T1000 (cell line): Measurements from ENCODE around the gene AP3B1.
"Not testable (repeated sequence)": the region's sequence is repeated elsewhere in the genome, so short reads cannot be mapped to it uniquely, and the experiment has no call there.

Source experiments
- DNase-seq: peaks from one replicate; lab custom pipeline; 2025; ENCODE audit warnings: mixed read lengths; lab: John Stamatoyannopoulos, UW

The AP3B1 gene

GRCh38 chr5:78137290-78137689 is 157.2 kb downstream of the AP3B1 start:
- no peak for DNase-seq

GRCh38 chr5:78133423-78133822 is 161.1 kb downstream of the AP3B1 start:
- no peak for DNase-seq

- DNase-seq: no peak
These were observed 162.0 kb downstream of the AP3B1 start for GRCh38 chr5:78132507-78132906.

- no peak for DNase-seq
These were observed 164.9 kb downstream of the AP3B1 start for GRCh38 chr5:78129597-78129996.

- no peak for DNase-seq
These were observed 166.6 kb downstream of the AP3B1 start for GRCh38 chr5:78127875-78128274.

- DNase-seq: no peak
These were observed 168.0 kb downstream of the AP3B1 start for GRCh38 chr5:78126536-78126935.

- no peak for DNase-seq
These were observed 178.3 kb downstream of the AP3B1 start for GRCh38 chr5:78116167-78116566.

GRCh38 chr5:78113689-78114264 is 180.7 kb downstream of the AP3B1 start:
- no peak for DNase-seq

- DNase-seq: no peak
These were observed 181.6 kb downstream of the AP3B1 start for GRCh38 chr5:78112931-78113330.

GRCh38 chr5:78109891-78110324 is 184.6 kb downstream of the AP3B1 start:
- no peak for DNase-seq

- no peak for DNase-seq
These were observed 185.9 kb downstream of the AP3B1 start for GRCh38 chr5:78108564-78108963.

- DNase-seq: no peak
These were observed 191.1 kb downstream of the AP3B1 start for GRCh38 chr5:78103232-78103918.

GRCh38 chr5:78102500-78102899 is 192.0 kb downstream of the AP3B1 start:
- DNase-seq: no peak

GRCh38 chr5:78095125-78095524 is 199.4 kb downstream of the AP3B1 start:
- no peak for DNase-seq

GRCh38 chr5:78090002-78090401 is 204.5 kb downstream of the AP3B1 start:
- no peak for DNase-seq

GRCh38 chr5:78078858-78079257 is 215.6 kb downstream of the AP3B1 start:
- DNase-seq: no peak

GRCh38 chr5:78077369-78078068 is 217.0 kb downstream of the AP3B1 start:
- DNase-seq: no peak

- DNase-seq: no peak
These were observed 218.1 kb downstream of the AP3B1 start for GRCh38 chr5:78076351-78076750.

- DNase-seq: no peak
These were observed 219.2 kb downstream of the AP3B1 start for GRCh38 chr5:78075301-78075700.

- DNase-seq: not testable (repeated sequence)
These were observed 223.8 kb downstream of the AP3B1 start for GRCh38 chr5:78070691-78071090.

GRCh38 chr5:78067581-78067980 is 226.9 kb downstream of the AP3B1 start:
- DNase-seq: not testable (repeated sequence)

GRCh38 chr5:78066722-78067121 is 227.8 kb downstream of the AP3B1 start:
- DNase-seq: not testable (repeated sequence)

GRCh38 chr5:78065663-78066062 is 228.8 kb downstream of the AP3B1 start:
- no peak for DNase-seq
